ENCODE measurements around the gene OMG. TPM values are rescaled to one million over a fixed set of nuclear protein-coding genes. Genes with fewer than 3 reads are reported as not detected.
"Not testable (repeated sequence)": the region's sequence is repeated elsewhere in the genome, so short reads cannot be mapped to it uniquely, and the experiment has no call there.

OMG gene
- total and polyA plus RNA-seq, 2 experiments from 2014 or later, result 0.94 TPM; not detected in 1

DNA sequence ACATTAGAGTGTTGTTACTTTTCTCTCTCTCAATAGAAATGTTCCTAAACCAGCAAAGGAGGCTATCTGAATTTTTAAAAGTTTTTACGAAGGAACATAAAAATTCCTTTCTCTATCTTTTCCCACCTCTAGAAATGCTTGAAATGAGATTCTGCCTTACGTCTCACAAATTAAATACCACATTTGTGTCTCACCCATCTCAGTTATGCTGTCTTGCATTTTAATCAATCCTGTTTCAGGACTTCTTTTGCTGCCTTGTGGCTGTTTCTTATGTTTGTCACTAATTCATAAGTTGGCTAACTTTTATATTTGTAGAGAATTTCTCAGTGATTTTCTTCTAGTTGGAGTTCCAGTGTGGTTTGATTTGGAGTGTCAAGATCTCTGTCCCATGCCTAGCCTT, 3.5 kb downstream of the OMG start:
- Histone ChIP-seq H3K36me3 (no peaks in the 10 kb centered on the region), H3K4me3 (no peak overlapping the region), H3K27me3 (no peaks in the 10 kb centered on the region), H3K9me3 (ENCODE audit: low read depth) (no peaks in the 10 kb centered on the region), H3K27ac (no peak overlapping the region), H3K4me1 (ENCODE audit: low read depth) (no peaks in the 10 kb centered on the region)
- TF ChIP-seq, protein P1, sequence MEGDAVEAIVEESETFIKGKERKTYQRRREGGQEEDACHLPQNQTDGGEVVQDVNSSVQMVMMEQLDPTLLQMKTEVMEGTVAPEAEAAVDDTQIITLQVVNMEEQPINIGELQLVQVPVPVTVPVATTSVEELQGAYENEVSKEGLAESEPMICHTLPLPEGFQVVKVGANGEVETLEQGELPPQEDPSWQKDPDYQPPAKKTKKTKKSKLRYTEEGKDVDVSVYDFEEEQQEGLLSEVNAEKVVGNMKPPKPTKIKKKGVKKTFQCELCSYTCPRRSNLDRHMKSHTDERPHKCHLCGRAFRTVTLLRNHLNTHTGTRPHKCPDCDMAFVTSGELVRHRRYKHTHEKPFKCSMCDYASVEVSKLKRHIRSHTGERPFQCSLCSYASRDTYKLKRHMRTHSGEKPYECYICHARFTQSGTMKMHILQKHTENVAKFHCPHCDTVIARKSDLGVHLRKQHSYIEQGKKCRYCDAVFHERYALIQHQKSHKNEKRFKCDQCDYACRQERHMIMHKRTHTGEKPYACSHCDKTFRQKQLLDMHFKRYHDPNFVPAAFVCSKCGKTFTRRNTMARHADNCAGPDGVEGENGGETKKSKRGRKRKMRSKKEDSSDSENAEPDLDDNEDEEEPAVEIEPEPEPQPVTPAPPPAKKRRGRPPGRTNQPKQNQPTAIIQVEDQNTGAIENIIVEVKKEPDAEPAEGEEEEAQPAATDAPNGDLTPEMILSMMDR (IDR thresholded peaks at IDR 0.05; ENCODE audit: low read depth, low read length), result no peak
- DNase-seq (ENCODE audit: low read depth in 1 of 2, low spot score in 1 of 2), result no peak

DNA sequence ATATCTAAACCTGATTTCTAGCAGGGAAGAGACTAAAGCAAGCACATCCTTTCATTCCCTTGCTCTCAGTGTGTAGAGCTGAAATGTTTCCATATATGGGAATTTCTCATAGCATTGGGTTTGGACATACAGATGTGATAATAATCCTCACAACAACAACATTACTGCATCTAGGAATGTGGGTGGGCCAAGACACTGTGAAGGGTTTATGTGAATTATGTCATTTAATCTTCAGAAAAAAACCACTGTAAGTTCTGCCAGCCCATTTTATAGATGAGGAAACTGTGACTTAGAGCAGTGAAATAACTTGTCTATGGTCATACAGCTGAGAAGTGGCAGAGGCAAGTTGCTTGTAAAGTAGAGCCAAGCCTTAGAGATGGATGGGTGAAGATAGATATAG, 5.2 kb downstream of the OMG start:
- H3K4me1 ChIP-seq (ENCODE audit: low read depth), result no peaks in the 10 kb centered on the region
- H3K9me3 ChIP-seq (ENCODE audit: low read depth), result no peaks in the 10 kb centered on the region
- H3K27me3 ChIP-seq, result no peaks in the 10 kb centered on the region
- TF ChIP-seq, protein P1 (IDR thresholded peaks at IDR 0.05; ENCODE audit: low read depth, low read length), result no peak
- peak in 1 of 2 donors; percentile 31 for DNase-seq (ENCODE audit: low read depth in 1 of 2, low spot score in 1 of 2)
- no peak overlapping the region for H3K27ac ChIP-seq
- H3K36me3 ChIP-seq, result no peaks in the 10 kb centered on the region
- H3K4me3 ChIP-seq, result no peak overlapping the region

- no peak overlapping the region for H3K4me3 ChIP-seq
- H3K4me1 ChIP-seq (ENCODE audit: low read depth), result no peaks in the 10 kb centered on the region
- no peaks in the 10 kb centered on the region for H3K36me3 ChIP-seq
- no peaks in the 10 kb centered on the region for H3K27me3 ChIP-seq
- H3K9me3 ChIP-seq (ENCODE audit: low read depth), result no peaks in the 10 kb centered on the region
- DNase-seq (ENCODE audit: low read depth in 1 of 2, low spot score in 1 of 2), result no peak
- TF ChIP-seq, protein P1 (IDR thresholded peaks at IDR 0.05; ENCODE audit: low read depth, low read length), result no peak
- H3K27ac ChIP-seq, result no peak overlapping the region
Measured at GRCh38 chr17:31289790-31290189, 7.2 kb downstream of the OMG start.

GRCh38 chr17:31287932-31288331, 9.1 kb downstream of the OMG start:
- H3K36me3 ChIP-seq; H3K4me3 ChIP-seq; DNase-seq (ENCODE audit: low read depth in 1 of 2, low spot score in 1 of 2); H3K9me3 ChIP-seq (ENCODE audit: low read depth); H3K27me3 ChIP-seq; H3K27ac ChIP-seq; H3K4me1 ChIP-seq (ENCODE audit: low read depth): not testable (repeated sequence)

DNA sequence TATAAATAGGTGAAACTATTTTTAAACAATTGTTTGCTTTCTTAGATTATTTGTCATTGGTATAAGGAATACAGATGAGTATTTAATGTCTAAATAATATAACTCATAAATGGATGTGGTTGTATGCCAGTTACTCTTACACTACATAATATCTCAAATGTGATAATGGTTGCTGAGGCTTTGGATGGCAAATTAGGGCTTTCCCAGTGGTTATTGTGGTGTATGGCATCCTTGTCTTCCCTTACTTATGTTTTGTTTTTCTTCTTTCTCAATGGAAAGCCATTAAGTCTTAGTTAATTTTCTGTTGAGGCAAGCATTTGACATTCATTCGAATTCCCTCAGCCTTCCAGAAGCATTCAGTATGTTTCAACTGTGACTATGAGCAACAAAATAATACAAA, 10.5 kb downstream of the OMG start:
- Histone ChIP-seq H3K27me3 (no peaks in the 10 kb centered on the region), H3K36me3 (peaks cover 4% of the 10 kb centered on the region), H3K27ac (no peak overlapping the region), H3K4me1 (ENCODE audit: low read depth) (no peaks in the 10 kb centered on the region), H3K4me3 (no peak overlapping the region), H3K9me3 (ENCODE audit: low read depth) (no peaks in the 10 kb centered on the region)
- no peak for DNase-seq (ENCODE audit: low read depth in 1 of 2, low spot score in 1 of 2)
- TF ChIP-seq, protein P1 (IDR thresholded peaks at IDR 0.05; ENCODE audit: low read depth, low read length), result no peak

DNA sequence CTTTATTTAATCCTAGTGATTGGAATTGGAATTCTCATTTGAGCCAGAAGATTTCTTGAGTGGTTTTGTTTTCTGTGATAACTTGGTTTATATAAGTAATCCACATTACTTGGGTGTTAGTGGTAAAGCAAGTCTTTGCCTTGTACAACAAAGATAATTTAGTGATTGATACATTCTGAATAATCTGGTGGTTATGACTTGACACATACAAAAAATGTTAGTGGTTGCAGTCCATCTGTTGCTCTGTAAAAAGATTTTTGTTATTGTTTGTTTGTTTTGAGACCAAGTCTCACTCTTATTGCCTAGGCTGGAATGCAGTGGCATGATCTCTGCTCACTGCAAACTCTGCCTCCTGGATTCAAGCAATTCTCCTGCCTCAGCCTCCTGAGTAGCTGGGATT, 13.2 kb downstream of the OMG start:
- DNase-seq (ENCODE audit: low read depth in 1 of 2, low spot score in 1 of 2), result no peak
- no peaks in the 10 kb centered on the region for H3K27me3 ChIP-seq
- TF ChIP-seq, protein P1 (IDR thresholded peaks at IDR 0.05; ENCODE audit: low read depth, low read length), result no peak
- H3K27ac ChIP-seq, result no peak overlapping the region
- no peak overlapping the region for H3K4me3 ChIP-seq
- H3K4me1 ChIP-seq (ENCODE audit: low read depth), result no peaks in the 10 kb centered on the region
- H3K36me3 ChIP-seq, result peaks cover 14% of the 10 kb centered on the region
- no peaks in the 10 kb centered on the region for H3K9me3 ChIP-seq (ENCODE audit: low read depth)

Measured in cardiac muscle cell (in vitro differentiated cells and primary cell).